Mesendoderm (in vitro differentiated cells): ENCODE results near the gene TACR2.

Experiments
- DNase-seq: peaks from one replicate; pipeline ENCODE4 v3.0.0; 2013
- H2AK5ac ChIP-seq: 2 replicates; pipeline ENCODE4 v1.6.1; 2013; ENCODE audit warnings: low read length, inconsistent platforms
- H2BK120ac ChIP-seq: 2 replicates; pipeline ENCODE4 v1.6.1; 2013; ENCODE audit warnings: low read depth, mild to moderate bottlenecking, low read length, moderate library complexity, mixed read lengths
- H2BK15ac ChIP-seq: replicated peaks from 2 replicates; pipeline ENCODE4 v1.6.1; 2013; ENCODE audit warnings: low read depth, mild to moderate bottlenecking, moderate library complexity
- H2BK5ac ChIP-seq: 2 replicates; pipeline ENCODE4 v1.6.1; 2013; ENCODE audit warnings: low read length, inconsistent platforms
- H3K18ac ChIP-seq: 2 replicates; pipeline ENCODE4 v1.6.1; 2013; ENCODE audit warnings: mild to moderate bottlenecking, low read length, mixed read lengths
- H3K23ac ChIP-seq: one replicate; pipeline ENCODE4 v1.6.1; 2013; ENCODE audit warnings: low read length
- H3K27ac ChIP-seq: 2 replicates; pipeline ENCODE4 v1.5.1; 2013; ENCODE audit warnings: low read depth, mild to moderate bottlenecking, inconsistent platforms, low read length, moderate library complexity
- H3K27me3 ChIP-seq: 2 replicates; pipeline ENCODE4 v1.6.1; 2013; ENCODE audit warnings: low read length, control low read depth, mild to moderate bottlenecking, inconsistent platforms; ENCODE audit not compliant: insufficient read depth, poor library complexity
- H3K36me3 ChIP-seq: 2 replicates; pipeline ENCODE4 v1.6.1; 2013; ENCODE audit warnings: low read length, inconsistent platforms; ENCODE audit not compliant: control insufficient read depth, insufficient read depth
- H3K4ac ChIP-seq: one replicate; pipeline ENCODE4 v1.6.1; 2013; ENCODE audit warnings: low read depth, mild to moderate bottlenecking, low read length, moderate library complexity
- H3K4me1 ChIP-seq: 2 replicates; pipeline ENCODE4 v1.6.1; 2013; ENCODE audit warnings: low read depth, low read length, inconsistent platforms; ENCODE audit not compliant: control insufficient read depth
- H3K4me2 ChIP-seq: 2 replicates; pipeline ENCODE4 v1.6.1; 2013; ENCODE audit warnings: low read length
- H3K4me3 ChIP-seq: 2 replicates; pipeline ENCODE4 v1.5.1; 2013; ENCODE audit warnings: mild to moderate bottlenecking, low read length
- H3K56ac ChIP-seq: one replicate; pipeline ENCODE4 v1.6.1; 2013; ENCODE audit warnings: low read length
- H3K79me1 ChIP-seq: 2 replicates; pipeline ENCODE4 v1.6.1; 2013; ENCODE audit warnings: low read length, inconsistent platforms
- H3K79me2 ChIP-seq: 2 replicates; pipeline ENCODE4 v1.6.1; 2013; ENCODE audit warnings: mild to moderate bottlenecking, low read length; ENCODE audit not compliant: control insufficient read depth, insufficient read depth
- H3K9ac ChIP-seq: 2 replicates; pipeline ENCODE4 v1.6.1; 2013; ENCODE audit warnings: low read length, inconsistent platforms
- H4K5ac ChIP-seq: one replicate; pipeline ENCODE4 v1.6.1; 2013; ENCODE audit warnings: low read length
- H4K8ac ChIP-seq: one replicate; pipeline ENCODE4 v1.6.1; 2013; ENCODE audit warnings: low read depth, mild to moderate bottlenecking, control low read depth, low read length, moderate library complexity
- WGBS: extraction: QIAGEN DNeasy Blood & Tissue Kit; methylation state at CpG from one replicate; pipeline ENCODE4 v1.1.7; 2013; ENCODE audit warnings: low lambda C conversion rate, missing lambda C conversion rate; ENCODE audit not compliant: insufficient coverage; ENCODE audit errors: extremely low coverage; 5-methylcytosine and 5-hydroxymethylcytosine counted together

TACR2 gene

GRCh38 chr10:69407621-69408301, 9.0 kb downstream of the TACR2 start:
- no peak overlapping the region for H2BK120ac ChIP-seq
- peak overlapping the region; percentile 24 for H3K9ac ChIP-seq
- H3K27ac ChIP-seq: no peak overlapping the region
- H3K4ac ChIP-seq: no peak overlapping the region
- peak; percentile 70 for DNase-seq
- no peak overlapping the region for H2BK15ac ChIP-seq
- no CpG with 5 or more reads among the region's 14 CpGs for WGBS
- H4K8ac ChIP-seq: no peak overlapping the region
- no peak overlapping the region for H3K23ac ChIP-seq
- H3K79me2 ChIP-seq: no peaks in the 10 kb centered on the region
- peak overlapping the region; percentile 62 for H3K56ac ChIP-seq
- H3K36me3 ChIP-seq: no peaks in the 10 kb centered on the region
- no peak overlapping the region for H3K4me2 ChIP-seq
- peak overlapping the region; percentile 32 for H2AK5ac ChIP-seq
- no peaks in the 10 kb centered on the region for H3K27me3 ChIP-seq
- no peak overlapping the region for H4K5ac ChIP-seq
- H3K79me1 ChIP-seq: no peaks in the 10 kb centered on the region
- no peak overlapping the region for H3K18ac ChIP-seq
- no peak overlapping the region for H2BK5ac ChIP-seq
- H3K4me3 ChIP-seq: no peak overlapping the region
- no peaks in the 10 kb centered on the region for H3K4me1 ChIP-seq

GRCh38 chr10:69406816-69407580, 9.7 kb downstream of the TACR2 start:
- H3K27ac ChIP-seq: no peak overlapping the region
- H3K23ac ChIP-seq: no peak overlapping the region
- no peak overlapping the region for H2BK5ac ChIP-seq
- no peaks in the 10 kb centered on the region for H3K36me3 ChIP-seq
- DNase-seq: no peak
- H3K56ac ChIP-seq: no peak overlapping the region
- no peak overlapping the region for H3K18ac ChIP-seq
- no peak overlapping the region for H2AK5ac ChIP-seq
- no peaks in the 10 kb centered on the region for H3K27me3 ChIP-seq
- H3K4me3 ChIP-seq: no peak overlapping the region
- no peak overlapping the region for H2BK15ac ChIP-seq
- no peak overlapping the region for H3K4ac ChIP-seq
- H3K79me1 ChIP-seq: no peaks in the 10 kb centered on the region
- no peak overlapping the region for H3K4me2 ChIP-seq
- WGBS: no CpG with 5 or more reads among the region's 6 CpGs
- no peaks in the 10 kb centered on the region for H3K4me1 ChIP-seq
- H4K8ac ChIP-seq: no peak overlapping the region
- H2BK120ac ChIP-seq: no peak overlapping the region
- H4K5ac ChIP-seq: no peak overlapping the region
- H3K9ac ChIP-seq: no peak overlapping the region
- no peaks in the 10 kb centered on the region for H3K79me2 ChIP-seq

- Histone ChIP-seq H4K5ac (no peak overlapping the region), H3K56ac (no peak overlapping the region), H2BK15ac (no peak overlapping the region), H4K8ac (no peak overlapping the region), H3K27ac (no peak overlapping the region), H3K4me2 (no peak overlapping the region), H3K79me2 (no peaks in the 10 kb centered on the region), H3K18ac (no peak overlapping the region), H3K27me3 (no peaks in the 10 kb centered on the region), H3K79me1 (no peaks in the 10 kb centered on the region), H3K9ac (no peak overlapping the region), H2BK120ac (no peak overlapping the region), H2AK5ac (no peak overlapping the region), H3K36me3 (no peaks in the 10 kb centered on the region), H2BK5ac (no peak overlapping the region), H3K4me1 (no peaks in the 10 kb centered on the region), H3K4ac (no peak overlapping the region), H3K23ac (no peak overlapping the region), H3K4me3 (no peak overlapping the region)
- DNase-seq: peak; percentile 58
- WGBS: no CpG with 5 or more reads among the region's 5 CpGs
Observed at GRCh38 chr10:69406302-69406811, 10.4 kb downstream of the TACR2 start.

GRCh38 chr10:69405221-69405620, 11.5 kb downstream of the TACR2 start:
- H3K56ac ChIP-seq: no peak overlapping the region
- no peak overlapping the region for H4K8ac ChIP-seq
- H3K4ac ChIP-seq: no peak overlapping the region
- no peaks in the 10 kb centered on the region for H3K36me3 ChIP-seq
- H2BK5ac ChIP-seq: no peak overlapping the region
- no peak overlapping the region for H2BK120ac ChIP-seq
- no peaks in the 10 kb centered on the region for H3K79me2 ChIP-seq
- DNase-seq: no peak
- no peak overlapping the region for H2AK5ac ChIP-seq
- no peak overlapping the region for H3K9ac ChIP-seq
- H3K4me1 ChIP-seq: no peaks in the 10 kb centered on the region
- H2BK15ac ChIP-seq: no peak overlapping the region
- no peak overlapping the region for H4K5ac ChIP-seq
- no peak overlapping the region for H3K4me2 ChIP-seq
- H3K27me3 ChIP-seq: no peaks in the 10 kb centered on the region
- no peak overlapping the region for H3K27ac ChIP-seq
- no peaks in the 10 kb centered on the region for H3K79me1 ChIP-seq
- no peak overlapping the region for H3K18ac ChIP-seq
- H3K4me3 ChIP-seq: no peak overlapping the region
- H3K23ac ChIP-seq: no peak overlapping the region
- WGBS: no CpG with 5 or more reads among the region's 4 CpGs

GRCh38 chr10:69404786-69405185, 11.9 kb downstream of the TACR2 start:
- Histone ChIP-seq H3K4me1 (no peaks in the 10 kb centered on the region), H3K27ac (no peak overlapping the region), H2BK5ac (no peak overlapping the region), H2BK15ac (no peak overlapping the region), H3K4ac (no peak overlapping the region), H3K9ac (no peak overlapping the region), H3K79me2 (no peaks in the 10 kb centered on the region), H3K23ac (no peak overlapping the region), H2AK5ac (no peak overlapping the region), H4K8ac (no peak overlapping the region), H3K18ac (no peak overlapping the region), H3K79me1 (no peaks in the 10 kb centered on the region), H3K56ac (no peak overlapping the region), H3K4me3 (no peak overlapping the region), H3K36me3 (peaks cover under 1% of the 10 kb centered on the region), H2BK120ac (no peak overlapping the region), H3K4me2 (no peak overlapping the region), H4K5ac (no peak overlapping the region), H3K27me3 (no peaks in the 10 kb centered on the region)
- no CpG with 5 or more reads among the region's 10 CpGs for whole genome bisulfite sequencing
- DNase-seq: no peak
